ENCODE measurements around the gene USP6. TPM values are rescaled to one million over a fixed set of nuclear protein-coding genes. Genes with fewer than 3 reads are reported as not detected.

Gene USP6
- total RNA-seq, 1 donor from 2014 or later, result 0.30 TPM

GRCh38 chr17:5099271-5099670, 16.6 kb upstream of the USP6 start:
- H3K27ac ChIP-seq, result no peak overlapping the region
- ATAC-seq, result no peak
- peaks cover 4% of the 10 kb centered on the region for H3K27me3 ChIP-seq (ENCODE audit: low read depth)
- peaks cover 27% of the 10 kb centered on the region for H3K9me3 ChIP-seq
- DNase-seq, result no peak
- no peaks in the 10 kb centered on the region for H3K36me3 ChIP-seq
- H3K4me3 ChIP-seq, result no peak overlapping the region
- intact Hi-C loops (cut with DNase I), result no loop called here
- no peak for TF ChIP-seq CTCF (IDR thresholded peaks at IDR 0.05)
- peaks cover 13% of the 10 kb centered on the region for H3K4me1 ChIP-seq

GRCh38 chr17:5100832-5101231, 15.0 kb upstream of the USP6 start:
- DNase-seq, result no peak
- no peak for TF ChIP-seq CTCF (IDR thresholded peaks at IDR 0.05)
- peaks cover 12% of the 10 kb centered on the region for H3K9me3 ChIP-seq
- no peak overlapping the region for H3K27ac ChIP-seq
- peaks cover 4% of the 10 kb centered on the region for H3K27me3 ChIP-seq (ENCODE audit: low read depth)
- H3K4me1 ChIP-seq, result peaks cover 13% of the 10 kb centered on the region
- peaks cover 5% of the 10 kb centered on the region for H3K36me3 ChIP-seq
- ATAC-seq, result no peak
- intact Hi-C loops (cut with DNase I), result no loop called here
- no peak overlapping the region for H3K4me3 ChIP-seq

GRCh38 chr17:5110816-5111215, 5.0 kb upstream of the USP6 start:
- H3K27ac ChIP-seq, result peak overlapping the region; percentile 80
- no peak for TF ChIP-seq CTCF (IDR thresholded peaks at IDR 0.05)
- intact Hi-C loops (cut with DNase I), result no loop called here
- H3K4me1 ChIP-seq, result peaks cover 14% of the 10 kb centered on the region
- peaks cover 26% of the 10 kb centered on the region for H3K36me3 ChIP-seq
- no peaks in the 10 kb centered on the region for H3K9me3 ChIP-seq
- no peak for ATAC-seq
- no peak for DNase-seq
- H3K27me3 ChIP-seq (ENCODE audit: low read depth), result peaks cover 15% of the 10 kb centered on the region
- peak overlapping the region; percentile 94 for H3K4me3 ChIP-seq

DNA sequence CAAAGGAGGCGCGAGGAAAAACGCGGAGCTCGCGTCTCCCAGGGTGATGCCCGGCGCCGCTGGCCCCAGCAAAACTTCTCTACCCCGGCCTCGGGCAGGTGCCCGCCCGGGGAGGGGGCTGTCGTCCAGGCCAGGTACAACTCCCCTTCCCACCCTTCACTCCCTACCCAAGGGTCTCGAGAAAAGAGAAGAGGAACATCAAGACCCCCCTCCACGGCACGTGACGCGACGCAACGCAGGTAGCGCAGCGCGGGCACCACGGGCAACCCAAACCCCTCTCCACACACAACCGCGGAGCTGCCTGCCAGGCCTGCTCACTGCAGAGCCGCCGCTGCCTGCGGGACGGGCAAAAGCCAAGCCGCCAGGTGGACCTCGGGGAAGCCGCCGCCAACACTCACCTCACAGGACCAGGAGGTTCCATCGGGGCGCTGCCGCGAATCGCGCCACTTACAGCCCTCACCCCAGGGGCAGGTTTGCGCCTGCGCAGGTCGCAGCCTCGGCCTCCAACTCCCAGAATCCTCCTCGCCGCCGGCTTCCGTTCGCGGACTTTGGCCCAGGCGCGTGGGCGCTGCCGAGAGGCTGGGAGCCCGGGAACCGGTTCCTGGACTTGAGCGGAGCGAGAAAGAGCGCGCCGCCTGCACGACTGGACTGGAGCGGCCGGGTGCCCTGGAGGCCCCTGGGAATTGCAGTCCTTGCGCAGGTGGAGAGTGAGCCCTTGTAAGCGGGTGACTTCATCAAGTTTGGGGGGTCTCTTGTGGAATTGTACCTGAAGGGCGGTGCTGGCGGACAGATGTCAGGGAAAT, 4.2 kb upstream of the USP6 start, which contains the start of gene ZNF232:
Gene ZNF232, minus strand, starts transcription at position 477 of the 803 bp plus-strand sequence. Its CDS starts 56 bp downstream, at position 421.
- DNase-seq, result peak; percentile 97
- peaks cover 14% of the 10 kb centered on the region for H3K4me1 ChIP-seq
- peaks cover 20% of the 10 kb centered on the region for H3K36me3 ChIP-seq
- no peaks in the 10 kb centered on the region for H3K9me3 ChIP-seq
- TF ChIP-seq CTCF (IDR thresholded peaks at IDR 0.05), result no peak
- H3K27me3 ChIP-seq (ENCODE audit: low read depth), result peaks cover 23% of the 10 kb centered on the region
- H3K4me3 ChIP-seq, result peak within 1 kb of the TSS; percentile 94
- peak; percentile 98 for ATAC-seq
- peak within 1 kb of the TSS; percentile 80 for H3K27ac ChIP-seq
- intact Hi-C loops (cut with DNase I), result no loop called here

DNA sequence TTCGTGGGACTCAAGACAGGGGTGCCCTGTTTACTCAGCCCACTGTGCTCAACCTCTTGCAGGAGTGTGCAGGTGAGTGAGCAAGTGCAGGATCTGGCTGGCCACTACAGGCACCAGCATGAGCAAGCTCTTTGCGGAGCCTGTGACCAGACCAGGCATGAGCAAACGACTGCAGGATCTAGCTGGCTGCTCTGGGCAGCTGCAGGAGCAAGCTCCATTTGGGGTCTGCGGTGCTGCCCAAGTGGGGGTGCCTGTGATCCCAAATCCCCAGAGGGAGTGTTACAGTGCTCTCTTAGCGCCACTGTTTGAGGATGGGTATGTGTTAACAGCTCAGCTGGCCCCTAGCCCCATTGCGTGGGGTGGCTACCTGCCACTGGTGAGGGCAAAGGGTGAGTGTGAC, 2.4 kb downstream of the USP6 start:
- H3K27me3 ChIP-seq (ENCODE audit: low read depth), result peaks cover 47% of the 10 kb centered on the region
- no peak overlapping the region for H3K27ac ChIP-seq
- H3K9me3 ChIP-seq, result no peaks in the 10 kb centered on the region
- intact Hi-C loops (cut with DNase I), result no loop called here
- peak; percentile 18 for DNase-seq
- no peak overlapping the region for H3K4me3 ChIP-seq
- no peak for ATAC-seq
- no peak for TF ChIP-seq CTCF (IDR thresholded peaks at IDR 0.05)
- peaks cover 6% of the 10 kb centered on the region for H3K4me1 ChIP-seq
- no peaks in the 10 kb centered on the region for H3K36me3 ChIP-seq
